Esophagus squamous epithelium (tissue), 4 donors: Measurements from ENCODE around the gene ERCC1.

Experiments
- POLR2A ChIP-seq, 4 donors: fragments of 450-650 bp; IDR thresholded peaks; one replicate each; pipeline ENCODE4 v1.6.1; 2017; ENCODE audit warnings: antibody characterized with exemption in 4 of 4, mild to moderate bottlenecking in 4 of 4, moderate library complexity in 3 of 4
- TF ChIP-seq, protein P1 (sequence below), 6 experiments: fragments of 450-650 bp in 4 of 6; fragments of 200-600 bp in 2 of 6; sonication (generic) in 2 of 6; IDR thresholded peaks; one replicate each; pipeline ENCODE4 v1.5.1; 2016 to 2019; ENCODE audit warnings: antibody characterized with exemption in 6 of 6, mild to moderate bottlenecking in 4 of 6, moderate library complexity in 4 of 6

DNA sequence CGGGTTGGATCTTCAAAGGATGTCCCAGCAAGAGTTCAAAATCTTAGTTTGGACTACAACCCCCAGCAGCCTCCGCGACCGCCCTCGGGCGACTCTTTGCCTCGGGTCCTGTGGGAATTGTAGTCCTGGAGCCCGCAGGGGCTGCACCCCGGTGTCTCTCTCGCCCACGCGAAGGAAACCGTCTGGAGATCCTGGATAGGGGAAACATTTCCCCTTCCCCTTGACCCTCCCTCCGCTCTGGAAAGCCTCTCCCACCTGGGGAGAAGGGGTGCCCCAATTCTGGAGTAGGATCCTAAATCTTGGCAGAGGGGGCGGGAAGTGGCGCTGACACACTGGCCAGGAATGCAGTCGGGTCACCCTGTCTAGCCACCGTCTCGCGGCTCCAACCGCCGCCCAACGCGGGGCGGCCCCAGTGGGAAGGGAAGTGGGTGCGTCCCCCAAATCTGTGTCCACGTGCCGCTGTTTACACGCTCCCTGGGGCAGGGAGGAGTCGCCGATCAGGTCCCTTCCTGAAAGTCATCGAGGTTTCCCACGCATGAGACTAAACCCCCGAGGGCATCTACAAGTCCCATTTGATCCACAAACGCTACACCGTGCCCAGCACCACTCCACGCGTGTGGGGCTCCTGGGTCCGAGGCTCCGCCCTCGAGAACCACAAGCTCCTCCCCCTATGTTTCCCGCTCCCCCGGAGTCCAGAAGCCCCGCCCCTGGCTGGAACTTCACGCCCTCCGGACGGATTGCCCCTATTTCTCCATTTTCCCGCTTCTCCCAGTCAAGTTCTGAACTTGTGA, 18.1 kb downstream of the ERCC1 start:
- TF ChIP-seq, protein P1, sequence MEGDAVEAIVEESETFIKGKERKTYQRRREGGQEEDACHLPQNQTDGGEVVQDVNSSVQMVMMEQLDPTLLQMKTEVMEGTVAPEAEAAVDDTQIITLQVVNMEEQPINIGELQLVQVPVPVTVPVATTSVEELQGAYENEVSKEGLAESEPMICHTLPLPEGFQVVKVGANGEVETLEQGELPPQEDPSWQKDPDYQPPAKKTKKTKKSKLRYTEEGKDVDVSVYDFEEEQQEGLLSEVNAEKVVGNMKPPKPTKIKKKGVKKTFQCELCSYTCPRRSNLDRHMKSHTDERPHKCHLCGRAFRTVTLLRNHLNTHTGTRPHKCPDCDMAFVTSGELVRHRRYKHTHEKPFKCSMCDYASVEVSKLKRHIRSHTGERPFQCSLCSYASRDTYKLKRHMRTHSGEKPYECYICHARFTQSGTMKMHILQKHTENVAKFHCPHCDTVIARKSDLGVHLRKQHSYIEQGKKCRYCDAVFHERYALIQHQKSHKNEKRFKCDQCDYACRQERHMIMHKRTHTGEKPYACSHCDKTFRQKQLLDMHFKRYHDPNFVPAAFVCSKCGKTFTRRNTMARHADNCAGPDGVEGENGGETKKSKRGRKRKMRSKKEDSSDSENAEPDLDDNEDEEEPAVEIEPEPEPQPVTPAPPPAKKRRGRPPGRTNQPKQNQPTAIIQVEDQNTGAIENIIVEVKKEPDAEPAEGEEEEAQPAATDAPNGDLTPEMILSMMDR (IDR thresholded peaks at IDR 0.05) = no peak
- no peak for TF ChIP-seq POLR2A (IDR thresholded peaks at IDR 0.05)
